HCT116 (cell line): ENCODE data around the gene TMEM176B. TPM values are rescaled to one million over a fixed set of nuclear protein-coding genes. Genes with fewer than 3 reads are reported as not detected.

Experiments
- ATAC-seq: fragments of 200-7000 bp; cut with Tn5 transposase; 2 replicates; pipeline ENCODE4 v1.9.1; 2020; ENCODE audit warnings: mild to moderate bottlenecking, moderate library complexity
- BruUV-seq: library from RNA; stranded (reverse); fragments of 400-500 nt; replicated peaks from 2 replicates; lab custom pipeline; 2021; lab: Mats Ljungman, UMichigan
- CTCF ChIA-PET: fragments of 300-600 bp; sonication (Branson Sonifier 250); formaldehyde crosslinking; loops from one replicate; lab custom pipeline; 2021; ENCODE audit warnings: antibody characterized with exemption; lab: Charles Lee
- POLR2A ChIA-PET: fragments of 300-600, 350-600 bp; sonication (Branson Sonifier 250); formaldehyde crosslinking; loops from one replicate; lab custom pipeline; 2021; ENCODE audit warnings: antibody characterized with exemption; lab: Charles Lee
- RAD21 ChIA-PET, 2 experiments: fragments of 300-600 bp; sonication (Branson Sonifier 250); formaldehyde crosslinking; loops; one replicate each; lab custom pipeline; 2023; ENCODE audit warnings: low total read pairs in 2 of 2; ENCODE audit not compliant: uncharacterized antibody in 2 of 2, unreplicated experiment in 2 of 2, low non-redundant PET in 1 of 2; lab: Charles Lee
- DNase-seq: peaks from one replicate; pipeline ENCODE4 v3.0.0-alpha.2; 2010; ENCODE audit warnings: low read depth, low spot score
- H2AFZ ChIP-seq: fragments of 200-600 bp; shearing (Covaris generic), sonication (generic); 2 replicates; pipeline ENCODE4 v1.6.1; 2017; ENCODE audit warnings: low read depth, mixed run types, mixed read lengths, antibody characterized with exemption, low read length; ENCODE audit not compliant: poor library complexity, severe bottlenecking
- H3K27ac ChIP-seq: 2 replicates; pipeline ENCODE4 v1.5.1; 2012; ENCODE audit warnings: low read depth, low read length
- H3K27me3 ChIP-seq: fragments of 200-600 bp; sonication (generic); 2 replicates; pipeline ENCODE4 v1.6.1; 2016; ENCODE audit warnings: mixed run types, low read length, mixed read lengths; ENCODE audit not compliant: insufficient read depth
- H3K36me3 ChIP-seq, 2 experiments: fragments of 200-500 bp in 1 of 2; fragments of 200-600 bp in 1 of 2; sonication (Bioruptor generic) in 1 of 2; sonication (generic) in 1 of 2; 2 replicates each; pipeline versions ENCODE4 v1.5.1 to v1.6.1; 2014 to 2016; ENCODE audit warnings: low read length in 2 of 2, inconsistent platforms in 1 of 2, mixed read lengths in 1 of 2, mixed run types in 1 of 2; ENCODE audit not compliant: insufficient read depth in 2 of 2, control insufficient read depth in 1 of 2
- H3K4me1 ChIP-seq, 2 experiments: fragments of 200-600 bp in 1 of 2; sonication (generic) in 1 of 2; 2 replicates each; pipeline versions ENCODE4 v1.5.1 to v1.6.1; 2012 to 2017; ENCODE audit warnings: low read length in 2 of 2, inconsistent platforms in 1 of 2, mild to moderate bottlenecking in 1 of 2, mixed read lengths in 1 of 2, mixed run types in 1 of 2, moderate library complexity in 1 of 2; ENCODE audit not compliant: insufficient read depth in 2 of 2, control insufficient read depth in 1 of 2
- H3K4me2 ChIP-seq: fragments of 200-600 bp; sonication (generic); 2 replicates; pipeline ENCODE4 v1.6.1; 2017; ENCODE audit warnings: mixed run types, low read length, mixed read lengths
- H3K4me3 ChIP-seq, 2 experiments: fragments of 200-600 bp in 1 of 2; sonication (generic) in 1 of 2; replicated peaks in 1 of 2; 2 replicates each; pipeline ENCODE4 v1.5.1; 2011 to 2016; ENCODE audit warnings: low read length in 2 of 2, control low read depth in 1 of 2, low read depth in 1 of 2, mild to moderate bottlenecking in 1 of 2, mixed read lengths in 1 of 2, mixed run types in 1 of 2
- H3K79me2 ChIP-seq: fragments of 200-600 bp; sonication (generic); 2 replicates; pipeline ENCODE4 v1.6.1; 2017; ENCODE audit warnings: mild to moderate bottlenecking, mixed run types, low read length, moderate library complexity, mixed read lengths; ENCODE audit not compliant: insufficient read depth
- H3K9ac ChIP-seq: fragments of 200-600 bp; sonication (generic); 2 replicates; pipeline ENCODE4 v1.6.1; 2016; ENCODE audit warnings: low read length, mixed read lengths
- H3K9me2 ChIP-seq: fragments of 200-600 bp; sonication (generic), shearing (Covaris generic); 2 replicates; pipeline ENCODE4 v1.6.1; 2017; ENCODE audit warnings: mixed run types, mild to moderate bottlenecking, moderate library complexity; ENCODE audit not compliant: insufficient read depth
- H3K9me3 ChIP-seq, 2 experiments: fragments of 200-500 bp in 1 of 2; fragments of 200-600 bp in 1 of 2; sonication (Bioruptor generic) in 1 of 2; sonication (generic) in 1 of 2; 2 replicates each; pipeline ENCODE4 v1.6.1; 2014 to 2017; ENCODE audit warnings: low read length in 2 of 2, mixed read lengths in 2 of 2, inconsistent platforms in 1 of 2, low read depth in 1 of 2, mild to moderate bottlenecking in 1 of 2, mixed run types in 1 of 2, moderate library complexity in 1 of 2; ENCODE audit not compliant: control insufficient read depth in 1 of 2, insufficient read depth in 1 of 2
- H4K20me1 ChIP-seq: fragments of 200-600 bp; sonication (generic), shearing (Covaris generic); 2 replicates; pipeline ENCODE4 v1.6.1; 2017; ENCODE audit warnings: mixed run types, mild to moderate bottlenecking, moderate library complexity; ENCODE audit not compliant: insufficient read depth
- CEBPB ChIP-seq: IDR thresholded peaks from 2 replicates; pipeline ENCODE4 v1.6.1; 2012; ENCODE audit warnings: low read depth
- ELF1 ChIP-seq: IDR thresholded peaks from 2 replicates; pipeline ENCODE4 v1.6.1; 2012; ENCODE audit warnings: low read depth, borderline replicate concordance
- EZH2phosphoT487 ChIP-seq: fragments of 200-600 bp; IDR thresholded peaks from 2 replicates; pipeline ENCODE4 v1.6.1; 2018; ENCODE audit warnings: antibody characterized with exemption, borderline replicate concordance
- POLR2A ChIP-seq: IDR thresholded peaks from 2 replicates; pipeline ENCODE4 v1.7.0; 2011; ENCODE audit warnings: borderline replicate concordance; ENCODE audit not compliant: insufficient read depth, insufficient read length; ENCODE audit errors: extremely low read depth
- POLR2AphosphoS5 ChIP-seq: IDR thresholded peaks from 2 replicates; pipeline ENCODE4 v1.6.1; 2011; ENCODE audit warnings: mild to moderate bottlenecking, low read depth, low read length, moderate library complexity
- REST ChIP-seq: IDR thresholded peaks from 2 replicates; pipeline ENCODE4 v1.6.1; 2012; ENCODE audit warnings: low read depth
- SIN3A ChIP-seq: IDR thresholded peaks from 2 replicates; pipeline ENCODE4 v1.6.1; 2012; ENCODE audit warnings: low read depth
- intact Hi-C: fragments of 100-400 bp; cut with micrococcal nuclease; formaldehyde crosslinking; loops from 2 replicates; pipeline ENCODE4 v1.10.0; 2022
- total RNA-seq: library from RNA; stranded (reverse); gene quantifications from one replicate; pipeline ENCODE4 v1.2.1, GENCODE V29; 2021; ENCODE audit not compliant: unreplicated experiment

The TMEM176B gene
- total RNA-seq, 1 experiment from 2014 or later, result 0.42 TPM

DNA sequence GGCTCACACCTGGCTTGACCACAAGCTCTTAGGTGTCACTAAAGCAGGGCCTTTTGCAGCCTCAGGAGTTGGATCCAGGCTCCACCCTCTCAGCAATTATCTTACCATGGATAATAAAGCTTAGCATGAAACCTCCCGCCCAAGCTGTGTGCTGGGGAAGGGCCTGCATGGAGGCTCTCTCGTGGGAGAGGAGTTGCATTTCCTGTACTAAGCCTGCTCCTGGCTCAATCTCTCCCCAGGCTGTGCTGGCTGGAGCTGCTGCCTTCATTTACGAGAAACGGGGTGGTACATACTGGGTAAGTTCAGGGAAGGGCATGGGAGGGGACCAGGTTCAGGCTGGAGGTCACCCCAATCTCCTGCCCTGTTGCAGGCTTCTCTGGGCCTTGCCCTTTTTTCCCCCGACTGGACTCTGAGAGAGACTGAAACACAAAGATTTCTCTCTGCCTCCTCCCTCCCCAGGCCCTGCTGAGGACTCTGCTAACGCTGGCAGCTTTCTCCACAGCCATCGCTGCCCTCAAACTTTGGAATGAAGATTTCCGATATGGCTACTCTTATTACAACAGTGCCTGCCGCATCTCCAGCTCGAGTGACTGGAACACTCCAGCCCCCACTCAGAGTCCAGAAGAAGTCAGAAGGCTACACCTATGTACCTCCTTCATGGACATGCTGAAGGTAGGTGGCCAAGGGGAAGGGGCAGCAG lies 3.1 kb upstream of the TMEM176B start:
- no peaks in the 10 kb centered on the region for H4K20me1 ChIP-seq
- CTCF ChIA-PET, result no interaction called here
- intact Hi-C loops, result no loop called here
- no TSS peak for BruUV-seq
- DNase-seq (no peak), ATAC-seq (no peak)
- no peaks in the 10 kb centered on the region for H3K9me2 ChIP-seq
- no peak for TF ChIP-seq POLR2A
- no peak for TF ChIP-seq CEBPB
- no peak for TF ChIP-seq SIN3A
- TF ChIP-seq ELF1, result no peak
- no peak for TF ChIP-seq POLR2AphosphoS5
- TF ChIP-seq REST, result no peak
- TF ChIP-seq EZH2phosphoT487, result no peak
- H3K4me3 ChIP-seq, result no peak overlapping the region
- RAD21 ChIA-PET, result no interaction called here
- no peaks in the 10 kb centered on the region for H3K36me3 ChIP-seq
- no peak overlapping the region for H3K27ac ChIP-seq
- H3K9ac ChIP-seq, result no peak overlapping the region
- no peak overlapping the region for H2AFZ ChIP-seq
- POLR2A ChIA-PET, result no interaction called here
- no peak overlapping the region for H3K4me2 ChIP-seq
- no peaks in the 10 kb centered on the region for H3K4me1 ChIP-seq
- H3K9me3 ChIP-seq, result no peaks in the 10 kb centered on the region
- H3K79me2 ChIP-seq, result no peaks in the 10 kb centered on the region
- no peaks in the 10 kb centered on the region for H3K27me3 ChIP-seq
